HG03442 (cell line): ENCODE measurements around the gene ATXN7L2.
A peak's percentile ranks its signal among the peaks of the same experiment; 100 is the strongest.

Experiments
- ATAC-seq: cut with Tn5 transposase; IDR thresholded peaks from one replicate; pipeline ENCODE4 v1.9.1; 2021; ENCODE audit warnings: mild to moderate bottlenecking, moderate library complexity; ENCODE audit not compliant: unreplicated experiment

ATXN7L2 gene

DNA sequence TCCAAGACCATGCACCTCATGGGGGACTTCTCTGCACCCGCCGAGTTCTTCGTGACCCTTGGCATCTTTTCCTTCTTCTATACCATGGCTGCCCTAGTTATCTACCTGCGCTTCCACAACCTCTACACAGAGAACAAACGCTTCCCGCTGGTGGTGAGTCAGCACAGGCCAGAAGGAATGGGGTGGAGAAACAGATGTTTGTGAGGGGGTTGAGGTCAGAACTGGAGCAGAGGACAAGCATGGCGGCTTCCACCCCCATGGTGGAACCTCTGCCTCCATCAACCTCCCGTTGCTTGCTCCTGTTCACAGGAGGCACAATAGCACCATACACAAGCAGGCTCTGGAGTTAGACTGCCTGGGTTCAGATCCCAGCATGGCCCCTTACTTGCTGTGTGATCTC, 6.9 kb upstream of the ATXN7L2 start:
- no peak for ATAC-seq

DNA sequence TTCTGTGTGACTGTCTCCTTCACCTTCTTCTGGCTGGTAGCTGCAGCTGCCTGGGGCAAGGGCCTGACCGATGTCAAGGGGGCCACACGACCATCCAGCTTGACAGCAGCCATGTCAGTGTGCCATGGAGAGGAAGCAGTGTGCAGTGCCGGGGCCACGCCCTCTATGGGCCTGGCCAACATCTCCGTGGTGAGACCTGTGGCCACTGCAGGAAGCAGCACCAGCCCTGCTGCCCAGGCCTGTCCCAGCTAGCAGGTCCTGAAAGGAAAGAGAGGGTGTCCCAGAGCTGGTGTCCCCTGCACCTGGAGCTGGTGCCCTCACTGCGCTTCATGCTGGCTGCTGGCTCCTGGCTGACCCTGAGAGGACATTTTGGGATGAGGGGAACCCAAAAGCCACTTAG, 5.9 kb upstream of the ATXN7L2 start:
- ATAC-seq, result no peak

DNA sequence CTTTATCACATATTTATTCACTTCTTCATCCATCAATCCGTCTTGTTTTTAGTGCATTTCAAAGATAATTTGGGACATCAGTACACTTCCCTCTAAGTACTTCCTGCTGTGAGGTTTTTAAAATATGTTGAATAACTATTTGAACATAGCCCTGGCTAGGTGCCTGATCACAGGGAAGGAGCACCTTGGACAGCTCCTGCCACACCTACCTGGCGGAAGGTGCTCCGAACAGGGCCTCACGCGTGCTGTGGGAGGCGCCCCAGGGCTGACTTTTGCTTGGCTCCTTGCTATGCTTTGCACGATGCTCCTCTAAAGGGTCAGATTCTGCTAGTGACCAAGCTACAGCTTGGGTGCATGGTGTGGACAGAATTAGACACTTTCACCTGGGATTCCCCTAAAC, 4.9 kb upstream of the ATXN7L2 start:
- ATAC-seq, result no peak

DNA sequence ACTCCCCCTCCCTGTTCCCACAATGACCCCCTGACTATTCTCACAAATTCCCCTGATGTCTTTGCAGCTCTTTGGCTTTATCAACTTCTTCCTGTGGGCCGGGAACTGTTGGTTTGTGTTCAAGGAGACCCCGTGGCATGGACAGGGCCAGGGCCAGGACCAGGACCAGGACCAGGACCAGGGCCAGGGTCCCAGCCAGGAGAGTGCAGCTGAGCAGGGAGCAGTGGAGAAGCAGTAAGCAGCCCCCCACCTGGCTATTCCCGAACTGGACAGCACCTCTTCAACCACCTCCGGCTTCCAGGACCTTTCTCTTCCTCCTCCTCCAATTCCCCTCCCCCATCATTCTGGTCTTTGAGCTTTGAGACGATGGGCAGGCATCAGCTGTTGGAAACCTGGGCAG, 4.4 kb upstream of the ATXN7L2 start:
- no peak for ATAC-seq

DNA sequence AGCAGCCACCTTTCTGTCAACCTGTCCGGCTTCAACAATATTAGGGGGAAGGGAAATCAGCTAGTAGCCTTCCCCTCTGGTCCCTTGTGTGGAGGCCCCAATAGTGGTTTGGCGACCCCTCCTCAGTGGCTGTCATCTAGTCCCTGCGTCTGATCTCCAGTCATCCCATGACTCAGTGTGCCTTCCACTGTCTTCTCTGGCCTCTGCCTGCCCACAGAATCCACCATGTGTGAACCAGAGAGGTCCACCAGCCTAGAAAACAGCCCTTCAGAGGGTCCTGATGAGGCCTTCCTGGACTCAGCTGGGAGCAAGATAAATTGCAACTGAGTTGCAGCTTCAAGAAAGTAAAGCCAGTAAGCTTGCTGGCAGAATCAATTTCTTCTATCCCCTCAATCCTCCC, 3.8 kb upstream of the ATXN7L2 start:
- ATAC-seq, result no peak

DNA sequence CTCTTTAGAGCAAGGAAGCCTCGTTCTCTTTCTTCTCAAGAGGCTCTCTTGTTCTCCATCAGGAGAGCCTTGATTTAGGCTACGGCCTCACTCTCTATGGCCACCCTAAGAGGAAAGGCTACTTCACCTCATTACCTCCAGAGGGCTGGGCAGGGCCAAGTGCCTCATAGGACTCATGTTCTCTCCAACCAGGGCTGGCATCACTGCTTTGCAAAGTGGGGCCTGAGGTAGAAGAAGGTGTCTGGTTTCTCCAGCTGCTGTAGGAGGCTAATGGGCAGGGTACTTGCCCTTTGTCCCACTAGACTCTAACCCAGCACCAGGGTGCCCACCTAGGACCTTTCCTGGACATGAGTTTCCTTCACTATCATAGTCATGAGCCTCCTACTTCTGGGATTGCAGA, 2.1 kb upstream of the ATXN7L2 start:
- no peak for ATAC-seq

DNA sequence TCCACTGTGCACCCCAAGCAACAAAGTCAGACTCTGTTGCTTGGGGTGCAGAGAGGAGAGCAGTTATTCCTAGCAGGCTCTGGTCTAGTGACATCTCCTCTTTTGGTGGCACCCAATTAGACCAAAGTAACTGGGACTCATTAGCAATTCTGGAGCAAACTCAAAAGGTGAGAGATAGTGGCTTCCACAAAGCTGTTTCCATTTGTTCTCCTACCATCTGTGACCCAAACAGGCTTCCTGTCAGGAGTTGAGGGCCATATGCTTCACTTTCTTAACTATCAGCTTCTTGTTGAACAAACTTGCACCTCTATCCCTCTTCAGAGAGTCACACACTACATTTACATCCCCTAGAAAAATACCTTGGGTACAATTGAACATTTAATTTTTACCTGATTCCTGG, 1.5 kb upstream of the ATXN7L2 start:
- ATAC-seq, result no peak

DNA sequence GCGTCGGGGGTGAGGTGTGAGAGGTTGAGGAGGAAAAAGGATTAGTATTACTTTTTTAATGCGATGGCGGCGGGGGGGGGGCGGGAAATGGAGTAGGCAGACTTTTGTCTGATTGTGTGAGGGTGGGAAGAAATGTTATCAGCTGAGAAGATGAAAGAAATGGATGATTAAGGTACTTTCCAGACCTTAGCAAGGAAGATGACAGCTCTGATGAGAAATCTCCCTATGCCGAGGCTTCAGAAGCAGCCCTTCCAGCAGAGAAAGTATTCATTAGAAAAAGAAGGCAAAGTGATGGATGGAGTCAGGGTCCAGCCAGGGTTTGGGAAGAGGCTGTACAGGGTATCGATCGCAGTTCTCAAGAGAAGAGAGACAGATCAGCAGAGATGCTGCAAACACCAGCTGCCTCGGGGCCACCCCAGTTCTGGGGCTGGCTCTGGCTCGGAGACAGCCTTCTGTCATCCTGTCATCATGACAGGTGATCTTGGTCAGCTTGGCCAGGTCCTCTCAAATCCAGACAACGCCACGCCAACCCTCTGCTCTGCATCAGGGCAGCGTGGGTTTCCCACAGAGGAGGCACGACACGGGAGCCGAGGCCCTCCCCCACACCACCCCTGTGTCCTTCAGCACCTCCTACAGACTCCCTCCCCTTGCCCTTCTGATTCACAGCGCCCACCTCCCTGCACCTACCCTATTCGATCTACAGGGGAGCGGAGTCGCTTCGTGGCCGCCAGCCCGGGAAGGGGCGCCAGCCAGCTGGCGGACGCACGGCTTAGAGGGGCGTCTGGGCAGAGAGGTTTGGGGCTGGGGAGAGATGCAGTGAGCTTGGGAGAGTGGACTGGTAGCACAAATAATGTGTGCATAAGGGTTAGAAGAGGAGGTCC, 674 bp upstream of the ATXN7L2 start:
- peak; percentile 13 for ATAC-seq

DNA sequence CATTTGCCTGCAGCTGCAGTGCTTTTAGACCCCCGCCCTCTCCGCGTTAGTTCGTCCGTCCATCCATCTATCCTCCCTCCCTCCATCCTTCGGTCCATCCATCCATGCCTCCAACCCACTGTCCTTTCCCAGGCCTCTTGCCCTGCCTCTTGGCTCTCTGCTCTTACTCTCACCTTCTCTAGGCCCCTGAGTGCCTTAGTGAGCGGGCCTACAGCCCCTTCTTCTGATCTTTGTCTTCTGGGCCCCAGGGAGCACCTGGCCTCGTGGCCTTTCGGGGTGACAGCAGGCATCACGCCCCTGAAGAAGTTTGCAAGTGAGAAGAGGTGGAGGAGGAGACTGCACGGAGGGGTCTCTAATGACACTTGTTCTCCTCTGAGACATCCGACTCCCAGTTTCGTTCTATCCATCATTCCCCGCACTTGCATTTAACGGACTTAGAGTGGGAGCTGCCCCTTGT, 842 bp downstream of the ATXN7L2 start:
- no peak for ATAC-seq

DNA sequence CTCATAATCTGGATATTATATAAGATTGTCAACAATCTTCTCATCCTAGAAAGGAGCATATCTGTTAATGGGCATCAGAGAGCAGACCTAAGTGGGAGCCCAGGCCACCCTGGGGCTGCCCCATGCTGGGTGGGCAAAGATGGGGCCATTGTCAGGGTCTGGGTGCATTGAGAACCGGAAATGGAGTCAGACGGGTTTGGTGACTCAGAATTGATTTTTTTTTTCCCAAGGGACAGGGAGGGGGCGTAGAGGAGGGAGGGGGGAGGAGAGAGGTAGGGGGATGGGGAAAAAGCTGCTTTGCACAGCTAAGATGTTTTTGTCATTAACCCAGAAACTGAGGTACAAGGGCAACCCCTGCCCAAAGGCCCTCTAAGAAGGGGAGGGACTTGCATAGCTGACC, 1.3 kb downstream of the ATXN7L2 start:
- ATAC-seq, result no peak

DNA sequence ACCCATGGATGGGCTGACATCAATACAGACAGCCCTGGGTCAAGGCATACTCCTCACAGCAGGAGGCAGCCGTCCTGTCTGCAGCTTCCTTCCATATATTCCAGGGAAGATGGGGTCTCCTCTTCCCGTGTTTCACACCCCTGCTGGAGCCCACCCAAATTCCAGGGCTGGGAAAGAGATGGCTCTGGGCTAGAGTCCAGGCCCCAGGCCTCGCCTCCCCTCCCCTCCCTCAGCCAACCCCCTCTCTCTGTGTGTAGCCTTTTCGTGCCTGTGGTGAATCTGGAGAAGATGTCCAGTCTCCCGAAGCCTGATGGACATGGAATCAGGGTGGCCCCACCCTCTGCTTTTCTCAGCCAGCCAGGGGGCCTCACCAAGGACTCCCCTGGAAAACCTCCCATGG, 3.6 kb downstream of the ATXN7L2 start:
- no peak for ATAC-seq

DNA sequence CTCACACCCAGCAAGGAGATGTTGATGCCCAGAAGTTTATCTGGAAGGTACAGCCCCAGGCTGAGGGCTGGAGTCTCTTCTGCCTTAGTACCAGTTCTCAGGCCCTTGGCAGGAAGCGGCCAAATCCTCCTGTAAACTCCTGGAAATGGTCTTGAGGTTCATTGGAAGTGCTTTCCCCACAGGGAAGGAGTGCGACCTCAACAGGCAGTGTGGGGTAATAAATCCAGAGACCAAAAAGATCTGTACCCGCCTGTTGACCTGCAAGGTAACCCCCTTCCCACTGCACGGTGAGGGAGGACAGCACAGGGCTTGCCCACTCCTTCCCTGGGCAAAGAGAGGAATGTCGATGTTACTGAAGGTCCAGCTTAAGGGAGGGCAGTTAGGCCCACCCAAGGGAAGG, 4.5 kb downstream of the ATXN7L2 start:
- ATAC-seq, result no peak

DNA sequence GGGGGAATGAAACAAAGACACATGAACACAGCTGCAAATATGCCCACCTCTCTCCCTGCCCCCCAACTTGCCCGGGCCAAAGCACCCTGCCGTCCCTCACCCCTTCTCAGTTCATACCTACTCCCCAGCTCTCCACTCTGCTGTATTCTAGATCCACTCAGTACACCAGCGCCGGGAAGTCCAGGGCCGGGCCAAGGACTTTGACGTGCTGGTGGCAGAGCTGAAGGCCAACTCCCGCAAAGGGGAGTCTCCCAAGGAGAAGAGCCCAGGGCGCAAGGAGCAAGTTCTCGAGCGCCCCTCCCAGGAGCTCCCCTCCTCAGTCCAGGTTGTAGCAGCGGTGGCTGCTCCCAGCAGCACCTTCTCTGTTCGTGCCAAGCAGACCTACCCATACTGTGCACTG, 5.0 kb downstream of the ATXN7L2 start:
- ATAC-seq, result no peak

DNA sequence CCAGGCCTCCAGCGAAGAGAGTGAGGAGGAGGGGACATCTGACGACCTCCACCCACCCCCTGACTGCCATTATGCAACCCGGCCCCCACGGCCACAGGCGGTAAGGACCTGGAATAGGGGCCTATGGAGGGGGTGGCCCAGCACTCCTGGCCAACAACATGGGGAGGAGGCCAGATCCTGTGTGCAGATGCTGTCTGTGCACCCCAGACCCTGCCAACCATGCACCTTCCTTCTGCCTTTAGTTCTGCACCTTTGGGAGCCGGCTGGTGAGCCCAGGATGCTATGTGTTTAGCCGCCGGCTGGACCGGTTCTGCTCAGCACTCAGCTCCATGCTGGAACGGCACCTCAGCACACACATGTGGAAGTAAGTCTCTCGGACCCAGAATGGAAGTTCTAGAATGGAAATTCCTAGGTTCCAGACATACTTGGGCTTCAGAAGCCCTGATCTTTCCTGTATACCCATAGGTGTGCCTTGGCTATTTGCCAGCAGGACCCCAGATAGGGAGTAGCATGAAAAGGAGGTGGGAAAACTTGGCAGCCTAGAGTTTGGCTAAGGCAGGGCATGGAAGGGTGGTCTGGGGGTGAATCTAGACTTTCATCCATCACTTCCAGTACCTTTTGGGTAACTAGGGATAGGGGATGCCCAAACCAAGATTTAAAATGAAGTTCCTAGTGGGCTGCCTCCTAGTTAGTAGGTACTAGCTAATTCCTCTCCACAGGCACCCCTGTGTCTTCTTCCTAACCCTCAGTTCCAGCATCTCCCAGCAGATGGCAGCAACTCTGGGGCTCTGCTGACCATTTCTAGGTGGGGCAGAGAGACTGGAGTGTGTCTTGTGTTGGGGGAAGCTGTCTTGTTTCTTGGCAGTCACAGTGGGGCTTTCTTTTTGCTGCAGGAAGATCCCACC, 6.6 kb downstream of the ATXN7L2 start:
- ATAC-seq, result no peak

DNA sequence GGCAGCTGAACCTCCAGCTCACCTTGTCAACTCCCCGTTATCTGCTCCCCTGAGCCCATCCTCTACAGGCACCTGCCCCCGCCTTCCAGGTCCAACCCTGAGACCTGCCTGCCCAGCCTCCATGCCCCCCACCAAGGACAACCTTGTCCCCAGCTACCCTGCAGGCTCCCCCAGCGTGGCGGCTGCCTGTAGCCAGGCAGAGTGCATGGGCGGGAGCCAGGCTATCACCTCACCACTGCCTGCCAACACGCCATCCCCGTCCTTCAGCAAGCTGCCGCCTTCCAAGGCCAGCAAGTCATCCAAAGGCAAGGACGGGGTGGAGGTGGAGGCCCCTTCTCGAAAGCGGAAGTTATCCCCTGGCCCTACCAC, 7.2 kb downstream of the ATXN7L2 start:
- ATAC-seq, result no peak

DNA sequence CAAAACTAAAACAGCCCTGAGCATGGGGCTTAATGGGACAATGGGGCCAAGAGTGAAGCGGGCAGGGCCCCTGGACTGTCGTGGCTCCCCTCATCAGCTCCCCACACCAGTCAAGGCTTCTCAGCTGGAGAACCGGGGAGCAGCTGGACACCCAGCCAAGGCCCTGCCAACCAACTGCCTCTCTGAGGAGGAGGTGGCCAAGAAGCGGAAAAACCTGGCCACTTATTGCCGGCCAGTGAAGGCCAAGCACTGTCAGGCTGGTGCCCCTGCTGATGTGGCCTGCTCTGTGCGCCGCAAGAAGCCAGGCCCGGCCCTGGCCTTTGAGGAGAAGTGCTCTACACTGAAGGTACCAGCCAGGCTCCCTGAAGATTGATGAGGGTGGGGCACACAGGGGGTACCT, 7.7 kb downstream of the ATXN7L2 start:
- ATAC-seq, result no peak

DNA sequence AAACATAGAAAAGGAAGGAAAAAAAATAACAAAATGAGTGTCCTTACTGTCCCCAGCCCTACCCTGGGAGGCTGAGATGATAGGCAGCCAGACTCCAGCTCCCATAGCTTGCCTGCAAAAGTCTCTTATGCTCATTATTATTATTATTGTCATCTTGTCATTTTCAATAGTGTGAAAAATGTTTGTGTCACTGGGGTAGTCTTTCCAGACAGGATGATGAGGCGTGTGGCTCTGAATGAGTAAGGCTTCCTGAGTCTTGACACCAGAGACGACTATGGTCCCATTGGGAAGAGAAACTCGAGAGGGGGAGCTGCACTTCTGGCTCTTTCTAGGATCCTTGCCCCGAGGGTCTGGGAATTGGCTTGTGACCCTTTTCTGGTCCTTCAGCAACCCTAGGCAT, 9.1 kb downstream of the ATXN7L2 start:
- no peak for ATAC-seq

DNA sequence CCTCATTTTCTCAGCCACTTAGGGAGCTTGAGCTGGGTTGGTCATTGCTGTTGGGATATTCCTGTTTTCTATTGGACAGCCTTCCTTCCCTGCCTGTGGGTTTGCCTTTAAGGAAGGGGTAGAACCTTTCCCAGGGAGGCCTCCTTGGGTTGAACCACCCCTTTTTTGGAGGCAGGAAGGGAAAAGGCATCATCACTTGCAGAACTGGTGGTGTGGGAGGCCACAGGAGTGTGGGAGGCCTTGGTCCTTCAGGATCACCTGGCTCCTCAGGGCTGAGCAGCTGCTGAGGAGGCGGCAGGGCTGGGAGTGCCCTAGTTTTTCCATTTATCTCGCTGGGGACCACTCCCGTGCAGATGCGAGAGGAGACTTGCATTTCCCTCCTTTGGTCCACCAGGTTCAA, 9.5 kb downstream of the ATXN7L2 start:
- ATAC-seq, result no peak

DNA sequence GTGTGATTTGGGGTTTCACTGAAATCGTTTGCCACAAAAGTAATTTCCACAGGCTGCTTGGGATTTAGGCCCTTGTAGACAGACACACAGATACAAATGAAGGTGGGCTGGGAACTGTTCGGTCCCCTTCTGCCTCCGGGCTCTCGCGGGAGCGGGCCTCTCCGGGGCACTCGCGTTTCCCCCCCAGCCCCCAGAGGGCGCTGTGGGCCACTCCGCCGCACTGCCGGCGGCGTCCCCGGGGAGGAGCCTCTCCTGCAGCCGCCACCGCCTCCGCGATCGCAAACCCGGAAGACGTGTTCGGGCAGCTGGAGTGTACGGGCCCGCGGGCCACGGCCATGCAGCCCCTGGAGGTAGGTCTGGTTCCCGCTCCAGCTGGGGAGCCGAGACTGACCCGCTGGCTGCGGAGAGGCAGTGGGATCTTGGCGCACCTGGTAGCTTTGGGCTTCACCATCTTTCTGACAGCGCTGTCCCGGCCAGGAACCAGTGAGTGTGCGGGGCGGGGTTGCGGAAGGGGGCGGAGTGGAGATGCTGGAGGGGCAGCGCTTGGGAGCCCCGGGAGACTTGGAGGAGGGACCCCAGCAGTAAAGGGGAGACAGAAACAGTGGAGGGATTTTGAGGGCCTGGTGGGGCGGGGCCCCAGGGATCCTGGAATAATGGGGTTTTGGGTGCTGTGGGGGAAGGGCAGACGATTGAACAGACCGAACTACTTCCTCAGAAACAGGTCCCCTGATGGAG, 10.3 kb downstream of the ATXN7L2 start, which contains the start of gene CYB561D1:
Gene CYB561D1, plus strand, starts transcription at position 290 of the 735 bp plus-strand sequence. Its CDS starts 46 bp downstream, at position 336.
- ATAC-seq, result peak; percentile 91

DNA sequence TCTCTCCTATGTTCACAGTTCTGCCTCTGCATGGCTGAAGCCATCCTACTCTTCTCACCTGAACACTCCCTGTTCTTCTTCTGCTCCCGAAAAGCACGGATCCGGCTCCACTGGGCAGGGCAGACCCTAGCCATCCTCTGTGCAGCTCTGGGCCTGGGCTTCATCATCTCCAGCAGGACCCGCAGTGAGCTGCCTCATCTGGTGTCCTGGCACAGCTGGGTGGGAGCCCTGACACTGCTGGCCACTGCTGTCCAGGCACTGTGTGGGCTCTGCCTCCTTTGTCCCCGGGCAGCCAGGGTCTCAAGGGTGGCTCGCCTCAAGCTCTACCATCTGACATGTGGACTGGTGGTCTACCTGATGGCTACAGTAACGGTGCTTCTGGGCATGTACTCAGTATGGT, 12.0 kb downstream of the ATXN7L2 start:
- no peak for ATAC-seq

DNA sequence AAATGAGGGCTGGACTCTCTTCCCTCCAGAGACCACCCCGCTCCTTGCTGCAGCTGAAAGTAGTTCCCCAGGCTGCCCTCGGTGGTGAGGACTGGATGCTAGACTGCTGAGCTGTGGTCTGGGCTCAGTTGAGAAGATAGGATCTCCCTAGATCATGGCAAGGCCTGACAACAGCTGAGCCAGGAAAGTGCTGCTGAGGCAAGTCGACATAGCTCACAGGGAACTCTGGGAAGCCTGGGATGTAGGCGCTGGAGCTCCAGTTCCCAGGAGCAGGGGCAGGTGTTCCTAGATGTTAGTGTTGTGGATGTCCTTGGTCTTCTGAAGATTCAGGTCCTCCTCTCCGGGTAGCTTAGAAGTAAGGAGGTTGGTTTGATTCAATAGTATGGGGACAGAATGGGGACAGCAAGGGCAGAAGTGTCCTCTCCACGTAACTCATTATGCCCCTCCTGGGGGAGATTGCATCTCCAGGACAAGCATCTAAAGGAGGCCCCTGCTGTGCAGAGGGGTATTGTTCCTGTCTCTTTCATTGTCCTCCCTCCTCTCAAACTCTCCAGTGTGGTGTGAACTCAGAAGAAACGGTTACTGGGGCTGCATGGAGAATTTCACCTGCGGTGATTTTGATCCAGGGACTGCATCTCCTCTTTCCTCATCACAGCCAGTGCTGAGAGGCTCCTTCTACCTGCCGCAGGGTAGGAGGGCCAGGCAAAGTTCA, 13.9 kb downstream of the ATXN7L2 start:
- no peak for ATAC-seq
